HG02623 (cell line): ENCODE results near the gene SNX19.
"Not testable (repeated sequence)": the region's sequence is repeated elsewhere in the genome, so short reads cannot be mapped to it uniquely, and the experiment has no call there.

Source experiments
- ATAC-seq: cut with Tn5 transposase; IDR thresholded peaks from one replicate; pipeline ENCODE4 v1.9.1; 2021; ENCODE audit warnings: moderate library complexity; ENCODE audit not compliant: unreplicated experiment

SNX19 gene

GRCh38 chr11:130916238-130916855 lies at the start of gene SNX19:
Gene SNX19 (minus strand): TSS chr11:130916479. CDS start chr11:130915939, 540 bp downstream.
- ATAC-seq = peak; percentile 99

DNA sequence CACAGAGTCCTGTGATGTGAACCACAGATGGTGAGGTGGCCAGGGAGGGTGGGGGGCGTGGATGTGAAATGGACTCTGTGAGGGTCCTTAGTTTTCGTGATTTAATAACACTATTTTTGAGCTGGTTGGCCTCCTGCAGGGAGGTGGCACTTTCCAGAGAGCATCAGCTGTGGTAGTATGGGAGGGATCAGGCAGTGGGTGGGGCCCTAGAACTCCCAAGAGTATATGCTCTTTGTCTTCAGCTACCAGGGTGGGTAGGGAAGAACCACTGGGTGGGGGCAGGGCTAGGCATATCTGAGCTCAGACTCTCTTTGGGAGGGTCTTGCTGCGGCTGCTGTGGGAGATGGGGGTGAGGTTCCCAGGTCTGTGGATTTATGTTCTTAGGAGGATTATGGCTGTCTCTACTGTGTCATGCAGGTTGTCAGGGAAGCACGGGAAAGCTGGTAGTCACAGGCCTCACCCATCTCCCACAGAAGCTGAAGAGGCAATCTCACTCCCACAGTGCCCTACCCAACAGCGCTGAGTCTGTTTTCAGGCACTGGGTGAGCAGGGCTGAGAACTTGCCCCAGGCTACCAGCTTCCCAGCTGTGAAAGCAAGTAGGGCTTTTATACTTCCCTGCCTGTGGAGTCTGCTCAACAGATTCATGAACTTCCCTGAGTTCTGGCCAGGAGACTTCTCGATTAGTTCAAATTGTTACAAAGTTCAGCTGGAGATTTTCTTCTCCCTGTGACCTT lies 47.9 kb upstream of the SNX19 start:
- no peak for ATAC-seq

GRCh38 chr11:130947889-130948288 lies 31.6 kb upstream of the SNX19 start:
- ATAC-seq = no peak

- no peak for ATAC-seq
Observed at GRCh38 chr11:130947481-130947880, 31.2 kb upstream of the SNX19 start.

GRCh38 chr11:130947058-130947457 lies 30.8 kb upstream of the SNX19 start:
- ATAC-seq = no peak

GRCh38 chr11:130945896-130946295 lies 29.6 kb upstream of the SNX19 start:
- ATAC-seq = no peak

GRCh38 chr11:130940706-130941105 lies 24.4 kb upstream of the SNX19 start:
- ATAC-seq = no peak

- ATAC-seq = no peak
Observed at GRCh38 chr11:130937051-130937450, 20.8 kb upstream of the SNX19 start.

DNA sequence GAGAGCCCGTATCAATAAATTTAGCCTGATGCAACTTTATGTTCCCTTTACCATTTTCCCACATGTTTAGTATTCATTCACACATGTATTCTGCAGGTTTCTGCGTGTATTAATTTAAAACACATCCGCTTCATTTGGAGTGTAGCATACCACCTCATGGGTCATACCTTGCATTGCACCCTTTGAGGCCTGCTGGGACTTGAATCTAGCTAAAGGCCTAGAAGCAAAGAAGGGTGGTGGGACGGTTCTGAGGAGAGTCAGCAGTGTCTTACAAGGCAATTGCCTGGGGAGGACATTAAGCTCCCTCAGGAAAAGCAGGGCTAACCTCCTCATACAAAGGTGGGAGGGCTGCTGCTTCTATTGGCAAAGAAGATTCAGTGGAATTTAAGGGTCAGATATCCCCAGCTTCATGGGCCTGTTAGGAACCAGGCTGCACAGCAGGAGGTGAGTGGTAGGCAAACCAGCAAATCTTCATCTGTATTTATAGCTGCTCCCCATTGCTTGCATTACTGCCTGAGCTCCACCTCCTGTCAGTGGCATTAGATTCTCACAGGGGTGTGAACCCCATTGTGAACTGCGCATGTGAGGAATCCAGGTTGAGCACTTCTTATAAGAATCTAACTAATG lies 15.9 kb upstream of the SNX19 start:
- ATAC-seq = no peak

DNA sequence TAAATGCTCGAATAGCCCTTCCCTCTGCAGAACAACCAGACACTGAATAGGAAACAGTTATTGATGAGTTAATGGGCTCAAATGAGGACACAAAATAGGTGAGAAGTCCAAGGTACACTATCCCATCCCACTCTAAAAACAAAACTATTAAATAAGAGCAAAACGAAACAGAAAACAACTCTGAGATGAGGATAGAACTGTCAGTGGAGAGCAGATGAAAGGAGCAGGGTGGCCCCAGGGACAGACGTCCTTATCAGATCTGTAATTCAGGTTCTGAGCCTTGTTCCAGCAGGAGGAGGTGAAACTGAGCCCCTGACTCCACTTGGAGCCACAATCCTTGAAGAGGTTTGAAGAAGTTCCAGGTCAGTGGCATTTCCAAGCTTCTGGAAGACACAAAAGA lies 8.5 kb upstream of the SNX19 start:
- ATAC-seq = no peak

- ATAC-seq = not testable (repeated sequence)
Observed at GRCh38 chr11:130920612-130921011, 4.3 kb upstream of the SNX19 start.

DNA sequence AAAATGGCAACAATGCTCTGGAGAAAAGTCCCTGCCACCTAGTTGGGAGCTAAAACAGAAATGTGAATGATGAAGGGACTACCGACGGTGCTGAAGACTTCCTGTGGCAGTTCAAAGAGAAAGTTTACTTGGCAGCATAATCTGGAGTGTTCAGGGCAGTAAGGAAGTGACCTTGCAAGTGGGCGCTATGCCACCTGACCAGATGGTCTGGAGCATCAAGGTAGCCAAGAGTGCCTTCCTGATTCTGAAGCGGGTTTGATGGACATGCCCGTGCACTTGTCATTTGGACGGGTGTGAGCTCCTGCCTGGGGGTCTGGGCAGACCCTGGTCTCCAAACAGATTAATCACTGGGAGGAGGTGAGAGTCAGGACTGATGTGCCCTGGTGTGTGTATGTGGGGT lies 1.8 kb upstream of the SNX19 start:
- ATAC-seq = no peak

DNA sequence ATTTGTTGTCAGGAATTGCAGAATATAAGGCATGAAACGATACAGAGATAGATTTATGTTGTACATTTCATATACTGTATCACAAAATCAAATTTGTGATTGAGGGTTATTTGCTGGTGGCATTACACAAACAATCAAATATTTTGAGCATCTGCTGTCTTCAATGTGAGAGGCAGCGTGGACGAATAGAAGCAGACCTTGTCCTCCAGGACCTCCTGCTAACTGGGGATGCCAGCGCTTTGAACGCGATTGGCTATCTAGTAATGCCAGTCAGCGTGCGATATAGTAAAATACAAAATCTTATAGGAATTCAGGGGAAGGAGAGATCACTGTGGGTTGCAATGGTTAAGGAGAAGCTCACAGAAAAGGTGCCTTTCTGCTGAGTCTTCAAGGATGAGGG lies 631 bp upstream of the SNX19 start:
- no peak for ATAC-seq

DNA sequence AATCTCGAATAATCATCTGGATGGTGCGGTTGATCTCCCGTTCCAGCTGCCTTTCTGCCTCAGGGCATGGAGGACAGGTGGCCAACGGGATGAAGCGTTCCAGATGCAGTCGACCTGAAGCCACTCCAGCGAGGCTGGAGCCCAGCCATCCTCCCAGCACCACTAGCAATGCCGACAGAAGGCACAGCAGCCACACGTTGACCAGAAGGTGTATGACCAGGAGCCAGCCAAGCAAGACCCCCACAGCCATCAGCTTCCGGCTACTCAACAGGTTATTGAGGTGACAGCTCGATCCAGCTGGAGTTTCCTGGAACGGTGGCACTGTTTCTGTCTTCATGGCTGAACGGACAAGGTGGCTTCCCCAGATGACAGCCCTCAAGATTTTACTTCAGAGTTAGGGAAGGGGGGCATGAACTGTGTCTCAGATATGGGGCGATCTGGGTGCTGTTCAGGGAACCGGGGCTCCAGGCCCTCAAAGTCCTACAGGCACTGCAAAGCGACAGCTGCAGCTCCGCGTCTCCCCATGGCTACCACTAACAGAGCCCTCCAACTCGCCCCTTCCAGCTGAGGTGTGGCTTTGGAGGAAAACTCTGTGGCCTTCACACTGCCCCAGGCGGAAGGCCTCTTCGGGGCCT lies 559 bp downstream of the SNX19 start:
- ATAC-seq = peak; percentile 1

- ATAC-seq = no peak
Observed at GRCh38 chr11:130913268-130913667, 3.0 kb downstream of the SNX19 start.

GRCh38 chr11:130912552-130912951 lies 3.7 kb downstream of the SNX19 start:
- ATAC-seq = no peak

DNA sequence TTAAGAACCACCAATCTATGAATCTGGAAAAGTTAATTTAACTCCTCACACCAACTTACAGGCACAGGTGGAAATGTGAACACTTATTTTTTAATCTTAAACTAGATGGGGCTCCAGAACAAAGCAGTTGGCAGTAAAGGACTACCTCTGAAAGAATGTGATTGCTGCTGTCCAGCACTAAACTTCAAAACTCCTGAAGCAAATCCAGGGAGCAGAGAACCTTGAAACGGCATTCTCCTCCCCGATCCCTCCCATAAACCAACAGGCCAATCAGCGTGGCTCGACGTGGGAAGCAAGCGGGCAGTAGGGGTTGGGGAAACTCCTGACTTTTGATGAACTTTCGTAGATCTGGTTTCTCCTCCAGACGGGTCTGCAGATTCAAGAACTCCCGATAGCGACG lies 5.0 kb downstream of the SNX19 start:
- ATAC-seq = no peak

GRCh38 chr11:130909650-130910049 lies 6.6 kb downstream of the SNX19 start:
- ATAC-seq = no peak

- no peak for ATAC-seq
Observed at GRCh38 chr11:130908770-130909625, 7.3 kb downstream of the SNX19 start.

DNA sequence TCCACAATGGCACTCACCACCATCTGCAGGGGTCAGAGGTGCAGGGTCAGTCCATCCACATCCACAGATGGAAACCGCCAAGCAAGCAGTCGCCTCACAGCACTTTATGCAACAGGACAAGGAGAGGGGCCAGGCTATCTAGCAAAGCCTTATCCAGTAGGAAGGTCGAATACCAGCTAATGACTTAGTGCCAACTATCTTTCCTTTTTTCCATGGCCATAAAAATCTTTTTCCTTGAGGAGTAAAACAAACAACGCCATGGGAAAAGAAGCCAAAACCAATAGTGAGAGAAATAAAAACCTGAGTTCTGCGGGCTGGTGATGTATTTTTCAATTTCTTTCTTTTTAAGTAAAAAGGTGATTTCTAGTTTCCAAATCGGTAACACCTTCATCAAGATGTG lies 8.2 kb downstream of the SNX19 start:
- no peak for ATAC-seq

GRCh38 chr11:130907229-130907628 lies 9.1 kb downstream of the SNX19 start:
- no peak for ATAC-seq
